ENCODE measurements around the gene GJD3.

Gene GJD3

DNA sequence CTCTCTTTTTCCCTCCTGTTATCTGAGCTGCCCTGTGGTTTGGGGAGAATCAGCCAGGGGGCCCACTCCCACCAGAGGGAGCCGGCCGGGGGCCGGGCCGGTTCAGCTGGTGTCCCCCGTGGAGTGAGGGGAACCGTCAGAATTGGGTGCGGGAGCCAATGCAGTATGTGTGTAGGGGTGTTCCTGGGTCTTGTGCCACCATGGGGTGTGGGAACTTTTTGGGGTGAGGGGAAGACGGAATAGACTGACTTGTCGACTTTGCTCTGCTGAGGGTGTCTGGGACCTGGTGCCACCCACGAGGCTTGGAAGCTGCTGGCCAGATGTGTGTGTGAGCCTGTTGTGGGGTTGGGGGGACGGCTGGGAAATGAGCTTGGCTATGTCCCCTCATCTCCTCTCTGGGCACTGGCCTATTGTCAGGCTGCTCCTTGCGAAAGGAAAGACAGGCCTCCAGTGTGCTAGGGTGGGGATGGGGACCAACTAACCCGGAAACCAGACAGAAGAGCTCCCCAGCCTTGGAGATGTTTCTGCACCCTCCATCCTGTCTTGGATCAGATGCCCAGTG lies 45.6 kb downstream of the GJD3 start:
- TF ChIP-seq TAF1 (IDR thresholded peaks at IDR 0.05; ENCODE audit: borderline replicate concordance, insufficient read depth, low read length) (no peak), POLR2AphosphoS5 (IDR thresholded peaks at IDR 0.05; ENCODE audit: low read depth, low read length) (no peak), SIN3A (IDR thresholded peaks at IDR 0.05; ENCODE audit: borderline replicate concordance, insufficient read depth, low read length) (no peak), FOXP2 (optimal IDR thresholded peaks at IDR 0.05; ENCODE audit: borderline replicate concordance, extremely low read depth, extremely low read length, insufficient read depth) (no peak)
- TF ChIP-seq, protein P1, sequence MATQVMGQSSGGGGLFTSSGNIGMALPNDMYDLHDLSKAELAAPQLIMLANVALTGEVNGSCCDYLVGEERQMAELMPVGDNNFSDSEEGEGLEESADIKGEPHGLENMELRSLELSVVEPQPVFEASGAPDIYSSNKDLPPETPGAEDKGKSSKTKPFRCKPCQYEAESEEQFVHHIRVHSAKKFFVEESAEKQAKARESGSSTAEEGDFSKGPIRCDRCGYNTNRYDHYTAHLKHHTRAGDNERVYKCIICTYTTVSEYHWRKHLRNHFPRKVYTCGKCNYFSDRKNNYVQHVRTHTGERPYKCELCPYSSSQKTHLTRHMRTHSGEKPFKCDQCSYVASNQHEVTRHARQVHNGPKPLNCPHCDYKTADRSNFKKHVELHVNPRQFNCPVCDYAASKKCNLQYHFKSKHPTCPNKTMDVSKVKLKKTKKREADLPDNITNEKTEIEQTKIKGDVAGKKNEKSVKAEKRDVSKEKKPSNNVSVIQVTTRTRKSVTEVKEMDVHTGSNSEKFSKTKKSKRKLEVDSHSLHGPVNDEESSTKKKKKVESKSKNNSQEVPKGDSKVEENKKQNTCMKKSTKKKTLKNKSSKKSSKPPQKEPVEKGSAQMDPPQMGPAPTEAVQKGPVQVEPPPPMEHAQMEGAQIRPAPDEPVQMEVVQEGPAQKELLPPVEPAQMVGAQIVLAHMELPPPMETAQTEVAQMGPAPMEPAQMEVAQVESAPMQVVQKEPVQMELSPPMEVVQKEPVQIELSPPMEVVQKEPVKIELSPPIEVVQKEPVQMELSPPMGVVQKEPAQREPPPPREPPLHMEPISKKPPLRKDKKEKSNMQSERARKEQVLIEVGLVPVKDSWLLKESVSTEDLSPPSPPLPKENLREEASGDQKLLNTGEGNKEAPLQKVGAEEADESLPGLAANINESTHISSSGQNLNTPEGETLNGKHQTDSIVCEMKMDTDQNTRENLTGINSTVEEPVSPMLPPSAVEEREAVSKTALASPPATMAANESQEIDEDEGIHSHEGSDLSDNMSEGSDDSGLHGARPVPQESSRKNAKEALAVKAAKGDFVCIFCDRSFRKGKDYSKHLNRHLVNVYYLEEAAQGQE (IDR thresholded peaks at IDR 0.05; ENCODE audit: insufficient read depth in 1 of 2, low read depth in 2 of 2, low read length in 2 of 2) = no peak

DNA sequence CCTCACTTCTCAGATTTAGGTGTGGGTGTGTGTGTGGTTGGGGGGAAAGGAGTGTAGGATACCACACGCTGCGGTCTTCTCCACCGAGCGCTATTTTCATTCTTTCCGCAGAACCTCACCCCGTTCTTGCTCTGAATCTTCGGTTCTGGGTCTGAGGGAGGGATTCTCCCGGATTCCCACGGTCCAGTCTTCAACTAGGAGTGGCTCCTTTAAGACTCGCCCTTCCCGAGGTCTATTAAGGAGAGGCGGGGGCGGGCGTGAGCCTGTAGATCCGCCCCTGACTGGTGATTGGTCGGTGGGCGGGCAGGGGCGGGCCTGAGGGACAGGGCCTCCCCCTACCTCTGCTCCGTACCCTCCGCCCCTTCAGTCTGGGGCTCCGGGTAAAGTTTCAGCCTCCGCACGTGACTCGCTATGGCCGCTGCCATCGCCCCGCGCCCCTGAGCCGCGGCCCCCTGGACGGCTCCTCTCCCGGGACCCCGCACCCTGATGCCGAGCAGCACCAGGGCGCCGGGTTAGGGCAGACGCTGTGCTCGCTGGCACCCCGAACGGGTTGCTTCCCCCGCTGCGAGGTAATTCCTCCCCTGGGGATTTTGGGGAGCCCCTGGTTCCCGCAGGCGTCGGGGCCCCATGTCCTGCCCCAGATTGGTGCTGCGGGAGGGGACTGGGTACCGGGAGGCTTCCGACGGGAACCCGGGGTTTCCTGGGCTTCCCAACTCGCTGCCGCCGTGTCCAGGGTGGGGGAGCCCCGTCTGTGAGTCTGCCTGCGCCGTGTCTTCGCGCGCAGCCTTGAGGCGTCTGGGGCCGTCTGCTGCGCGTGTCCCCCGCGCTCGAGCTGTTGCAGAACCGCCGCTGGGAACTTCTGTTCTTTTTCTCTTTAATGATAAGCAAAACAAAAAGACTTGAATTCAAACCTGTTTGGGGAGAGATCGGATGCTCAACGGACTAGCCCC lies 46.4 kb downstream of the GJD3 start:
- peak; percentile 63; the same call in 1 of the 2 replicates for TF ChIP-seq TAF1 (IDR thresholded peaks at IDR 0.05; ENCODE audit: borderline replicate concordance, insufficient read depth, low read length)
- TF ChIP-seq FOXP2 (optimal IDR thresholded peaks at IDR 0.05; ENCODE audit: borderline replicate concordance, extremely low read depth, extremely low read length, insufficient read depth) = peak; percentile 40
- peak; percentile 55 for TF ChIP-seq POLR2AphosphoS5 (IDR thresholded peaks at IDR 0.05; ENCODE audit: low read depth, low read length)
- TF ChIP-seq, protein P1 (IDR thresholded peaks at IDR 0.05; ENCODE audit: insufficient read depth in 1 of 2, low read depth in 2 of 2, low read length in 2 of 2) = no peak

DNA sequence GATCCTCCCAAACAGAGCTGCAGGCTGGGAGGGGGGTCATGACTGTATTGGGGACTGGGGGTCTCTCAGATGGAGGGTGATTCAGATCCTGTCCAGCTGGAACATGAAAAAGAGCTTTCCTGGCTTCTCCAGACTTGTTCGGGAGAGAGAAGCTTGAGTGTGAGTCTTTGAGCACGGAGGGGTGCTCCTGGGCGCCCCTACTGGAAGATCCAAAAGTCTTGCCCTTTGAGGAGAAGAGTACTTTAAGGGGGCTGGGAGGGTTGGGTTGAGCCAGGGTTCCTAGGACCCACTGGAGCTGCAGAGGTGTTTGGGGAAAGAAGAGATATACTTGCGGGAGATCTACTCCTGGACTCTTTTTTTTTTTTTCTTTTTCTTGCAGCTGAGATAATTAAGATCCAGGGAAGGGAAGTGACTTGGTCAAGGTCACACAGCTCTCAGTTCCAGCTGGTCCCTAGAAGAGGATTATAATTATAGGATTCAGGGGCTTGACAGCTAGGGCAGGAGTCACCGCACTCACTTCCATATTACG lies 47.1 kb downstream of the GJD3 start:
- 0 out of 2 replicates have a peak, but pooled peaks have one; percentile 5 for TF ChIP-seq POLR2AphosphoS5 (IDR thresholded peaks at IDR 0.05; ENCODE audit: low read depth, low read length)
- TF ChIP-seq, protein P1 (IDR thresholded peaks at IDR 0.05; ENCODE audit: insufficient read depth in 1 of 2, low read depth in 2 of 2, low read length in 2 of 2) = no peak

DNA sequence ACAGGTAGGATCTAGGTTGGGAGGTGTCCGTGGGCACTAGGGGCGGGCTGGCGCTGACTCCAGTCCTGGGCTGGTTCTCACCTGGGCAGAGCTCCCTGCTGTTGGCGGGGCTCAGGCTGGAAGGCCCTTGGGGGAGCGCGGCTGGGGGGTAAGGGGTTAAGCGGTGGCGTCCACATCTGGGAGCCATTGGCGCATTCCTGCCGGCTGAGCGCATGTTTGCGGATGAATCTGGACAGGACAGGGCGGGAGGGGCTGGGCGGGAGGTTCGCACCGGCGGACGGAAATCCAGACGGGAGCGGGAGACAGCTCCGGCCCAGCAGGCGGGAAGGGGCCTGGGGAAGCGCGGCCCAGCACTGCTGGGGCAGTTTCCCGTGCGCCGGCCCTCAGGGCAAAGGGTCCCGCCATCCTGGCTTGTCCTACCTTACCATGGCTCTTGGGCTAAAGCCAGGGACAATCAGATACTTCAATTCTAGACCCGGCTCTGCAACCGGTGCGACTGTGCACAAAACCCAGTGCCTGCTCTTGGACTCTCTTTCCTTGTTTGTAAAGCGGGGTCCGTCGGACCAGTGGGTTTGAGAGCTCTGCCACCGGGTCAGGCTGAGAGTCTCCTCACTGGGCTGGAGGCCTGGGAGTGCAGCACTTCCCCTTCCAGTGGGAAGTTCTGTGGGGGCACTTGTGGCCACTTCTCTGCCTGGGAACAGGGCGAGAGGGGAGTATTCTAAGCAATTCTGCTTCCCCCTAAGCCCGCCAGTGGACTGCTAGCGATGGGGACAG lies 47.8 kb downstream of the GJD3 start:
- TF ChIP-seq TAF1 (IDR thresholded peaks at IDR 0.05; ENCODE audit: borderline replicate concordance, insufficient read depth, low read length) (no peak), POLR2AphosphoS5 (IDR thresholded peaks at IDR 0.05; ENCODE audit: low read depth, low read length) (no peak), SIN3A (IDR thresholded peaks at IDR 0.05; ENCODE audit: borderline replicate concordance, insufficient read depth, low read length) (peak; percentile 25; the same call in 1 of the 2 replicates), FOXP2 (optimal IDR thresholded peaks at IDR 0.05; ENCODE audit: borderline replicate concordance, extremely low read depth, extremely low read length, insufficient read depth) (peak; percentile 75)
- TF ChIP-seq, protein P1 (IDR thresholded peaks at IDR 0.05; ENCODE audit: insufficient read depth in 1 of 2, low read depth in 2 of 2, low read length in 2 of 2) = no peak
